CD14-positive monocyte (primary cell): ENCODE results near the gene USP20. TPM values are rescaled to one million over a fixed set of nuclear protein-coding genes. Genes with fewer than 3 reads are reported as not detected.

ENCODE experiments used
- DNase-seq, 3 donors: peaks; one replicate each; pipeline ENCODE4 v3.0.0-alpha.2; 2011 to 2022
- H2AFZ ChIP-seq: 2 replicates; pipeline ENCODE4 v1.6.0; 2012; ENCODE audit warnings: mild to moderate bottlenecking, low read depth, low read length, inconsistent platforms; ENCODE audit not compliant: insufficient read depth, poor library complexity, severe bottlenecking
- H3K27ac ChIP-seq, 2 donors: 1 replicate in 1 of 2; 2 replicates in 1 of 2; pipeline ENCODE4 v1.5.1; 2012 to 2013; ENCODE audit warnings: low read length in 2 of 2, control low read depth in 1 of 2, inconsistent platforms in 1 of 2, low read depth in 1 of 2, mild to moderate bottlenecking in 1 of 2
- H3K27me3 ChIP-seq, 2 donors: one replicate each; pipeline versions ENCODE4 v1.6.0 to v1.6.1; 2011 to 2013; ENCODE audit warnings: low read length in 2 of 2; ENCODE audit not compliant: control insufficient read depth in 2 of 2, insufficient read depth in 2 of 2
- H3K36me3 ChIP-seq, 2 donors: replicated peaks in 1 of 2; 1 replicate in 1 of 2; 2 replicates in 1 of 2; pipeline versions ENCODE4 v1.5.1 to v1.6.1; 2012 to 2013; ENCODE audit warnings: low read length in 2 of 2, control low read depth in 1 of 2, inconsistent platforms in 1 of 2, mild to moderate bottlenecking in 1 of 2; ENCODE audit not compliant: insufficient read depth in 2 of 2, control insufficient read depth in 1 of 2
- H3K4me1 ChIP-seq, 2 donors: 1 replicate in 1 of 2; 2 replicates in 1 of 2; pipeline versions ENCODE4 v1.5.1 to v1.6.1; 2012 to 2013; ENCODE audit warnings: low read length in 2 of 2, control low read depth in 1 of 2, inconsistent platforms in 1 of 2, mild to moderate bottlenecking in 1 of 2, moderate library complexity in 1 of 2; ENCODE audit not compliant: insufficient read depth in 2 of 2, control insufficient read depth in 1 of 2
- H3K4me2 ChIP-seq: replicated peaks from 2 replicates; pipeline ENCODE3; 2012; ENCODE audit warnings: low read length, moderate library complexity, mild to moderate bottlenecking; ENCODE audit not compliant: poor library complexity, severe bottlenecking; ENCODE audit errors: extremely low read depth
- H3K4me3 ChIP-seq, 3 experiments: fragments of 200-600 bp in 1 of 3; sonication (generic) in 1 of 3; replicated peaks in 1 of 3; 1 replicate in 2 of 3; 2 replicates in 1 of 3; pipeline ENCODE4 v1.5.1; 2011 to 2013; ENCODE audit warnings: low read length in 3 of 3, mild to moderate bottlenecking in 3 of 3, control low read depth in 2 of 3, low read depth in 2 of 3, inconsistent platforms in 1 of 3, moderate library complexity in 1 of 3
- H3K79me2 ChIP-seq: 2 replicates; pipeline ENCODE4 v1.6.0; 2012; ENCODE audit warnings: mild to moderate bottlenecking, control low read depth, inconsistent platforms, low read length, moderate library complexity; ENCODE audit not compliant: insufficient read depth
- H3K9ac ChIP-seq: 2 replicates; pipeline ENCODE4 v1.6.0; 2017; ENCODE audit warnings: low read length, mild to moderate bottlenecking; ENCODE audit not compliant: insufficient read depth, poor library complexity, severe bottlenecking
- H3K9me3 ChIP-seq, 2 donors: replicated peaks in 1 of 2; 1 replicate in 1 of 2; 2 replicates in 1 of 2; pipeline versions ENCODE4 v1.5.1 to v1.6.1; 2012 to 2013; ENCODE audit warnings: low read length in 2 of 2, control low read depth in 1 of 2; ENCODE audit not compliant: control insufficient read depth in 1 of 2, insufficient read depth in 1 of 2
- H4K20me1 ChIP-seq: 2 replicates; pipeline ENCODE4 v1.6.0; 2012; ENCODE audit warnings: mild to moderate bottlenecking, low read length, control low read depth, moderate library complexity; ENCODE audit not compliant: insufficient read depth
- H3K27ac Mint-ChIP-seq, 7 donors: one replicate each; pipeline ENCODE4 v1.8.0; 2020; ENCODE audit warnings: mild to moderate bottlenecking in 7 of 7, mixed read lengths in 7 of 7, moderate library complexity in 6 of 7, inconsistent platforms in 2 of 7
- H3K27me3 Mint-ChIP-seq, 3 donors: one replicate each; pipeline ENCODE4 v1.8.0; 2021 to 2022; ENCODE audit warnings: low read depth in 3 of 3, mild to moderate bottlenecking in 3 of 3, mixed read lengths in 3 of 3, moderate library complexity in 3 of 3, inconsistent platforms in 1 of 3
- H3K36me3 Mint-ChIP-seq, 2 donors: one replicate each; pipeline ENCODE4 v1.8.0; 2020; ENCODE audit warnings: mixed read lengths in 2 of 2, inconsistent platforms in 1 of 2, mild to moderate bottlenecking in 1 of 2
- H3K4me1 Mint-ChIP-seq: one replicate; pipeline ENCODE4 v1.8.0; 2020; ENCODE audit warnings: mild to moderate bottlenecking, mixed read lengths
- H3K4me3 Mint-ChIP-seq, 2 donors: one replicate each; pipeline ENCODE4 v1.8.0; 2020; ENCODE audit warnings: mild to moderate bottlenecking in 2 of 2, mixed read lengths in 2 of 2, moderate library complexity in 1 of 2
- H3K9me3 Mint-ChIP-seq, 7 donors: one replicate each; pipeline ENCODE4 v1.8.0; 2020 to 2022; ENCODE audit warnings: mixed read lengths in 7 of 7, mild to moderate bottlenecking in 6 of 7, moderate library complexity in 6 of 7, inconsistent platforms in 2 of 7
- WGBS: methylation state at CpG from one replicate; pipeline ENCODE4 v1.1.5; 2013; ENCODE audit warnings: missing lambda C conversion rate; ENCODE audit not compliant: insufficient coverage; 5-methylcytosine and 5-hydroxymethylcytosine counted together
- intact Hi-C, 2 donors: fragments of 100-400 bp; cut with micrococcal nuclease; formaldehyde crosslinking; loops; one replicate each; pipeline versions ENCODE4 v1.15.0 to v1.15.1; 2023
- polyA plus RNA-seq, 3 donors: library from polyadenylated mRNA; depleted of rRNA in 1 of 3; unstranded in 2 of 3; stranded (reverse) in 1 of 3; fragments of 300-500 nt in 2 of 3; fragments of >200 nt in 1 of 3; fragmentation: Illumina TruSeq in 2 of 3; gene quantifications; 1 replicate in 2 of 3; 2 replicates in 1 of 3; pipeline ENCODE4 v1.2.3, GENCODE V29; 2012 to 2021
- TF ChIP-seq, protein P1 (sequence below): fragments of 200-600 bp; IDR thresholded peaks from one replicate; pipeline ENCODE4 v1.8.0; 2022; ENCODE audit warnings: antibody characterized with exemption, mild to moderate bottlenecking

USP20 gene
- polyA plus RNA-seq, 3 donors: 2.7 to 30.0 (median 5.2) TPM

DNA sequence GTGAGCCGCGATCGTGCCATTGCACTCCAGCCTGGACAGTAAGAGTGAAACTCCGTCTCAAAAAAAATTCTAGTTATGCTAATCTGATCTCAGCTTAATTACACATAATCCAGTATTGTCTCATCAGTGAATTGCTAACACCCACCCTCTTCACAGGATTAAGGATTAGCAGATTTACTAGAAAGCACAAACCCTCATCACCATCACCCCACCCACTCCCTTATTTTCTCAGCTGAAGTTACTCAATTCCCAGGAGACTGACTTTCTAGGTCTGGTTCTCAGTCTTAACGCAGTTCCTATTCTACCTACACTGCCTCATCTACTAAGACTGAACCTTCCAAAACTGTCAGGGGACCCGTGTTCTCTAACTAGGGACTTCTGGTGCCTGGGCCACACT, 23.3 kb upstream of the USP20 start:
- Mint-ChIP-seq H3K36me3 (peaks cover 75 to 91% of the 10 kb centered on the region in 2 donors), H3K4me3 (no peak overlapping the region), H3K27ac (peak overlapping the region in 4 of 7 donors; percentile 7 to 47 (median 14)), H3K27me3 (peaks cover 0 to 1% (median 0%) of the 10 kb centered on the region in 3 donors), H3K4me1 (peaks cover 21% of the 10 kb centered on the region), H3K9me3 (peaks cover 0 to 3% (median 0%) of the 10 kb centered on the region in 7 donors)
- Histone ChIP-seq H3K27ac (peak overlapping the region in 1 of 2 donors; percentile 13), H3K4me2 (no peak overlapping the region), H3K4me1 (peaks cover 10% of the 10 kb centered on the region in 2 donors), H4K20me1 (peaks cover 88% of the 10 kb centered on the region), H3K9ac (no peak overlapping the region), H3K27me3 (no peaks in the 10 kb centered on the region), H3K9me3 (no peaks in the 10 kb centered on the region), H3K36me3 (peaks cover 81 to 92% of the 10 kb centered on the region in 2 donors), H3K4me3 (no peak overlapping the region), H2AFZ (no peak overlapping the region), H3K79me2 (peaks cover 73% of the 10 kb centered on the region)
- intact Hi-C loops: no loop called here
- no peak for DNase-seq
- TF ChIP-seq, protein P1, sequence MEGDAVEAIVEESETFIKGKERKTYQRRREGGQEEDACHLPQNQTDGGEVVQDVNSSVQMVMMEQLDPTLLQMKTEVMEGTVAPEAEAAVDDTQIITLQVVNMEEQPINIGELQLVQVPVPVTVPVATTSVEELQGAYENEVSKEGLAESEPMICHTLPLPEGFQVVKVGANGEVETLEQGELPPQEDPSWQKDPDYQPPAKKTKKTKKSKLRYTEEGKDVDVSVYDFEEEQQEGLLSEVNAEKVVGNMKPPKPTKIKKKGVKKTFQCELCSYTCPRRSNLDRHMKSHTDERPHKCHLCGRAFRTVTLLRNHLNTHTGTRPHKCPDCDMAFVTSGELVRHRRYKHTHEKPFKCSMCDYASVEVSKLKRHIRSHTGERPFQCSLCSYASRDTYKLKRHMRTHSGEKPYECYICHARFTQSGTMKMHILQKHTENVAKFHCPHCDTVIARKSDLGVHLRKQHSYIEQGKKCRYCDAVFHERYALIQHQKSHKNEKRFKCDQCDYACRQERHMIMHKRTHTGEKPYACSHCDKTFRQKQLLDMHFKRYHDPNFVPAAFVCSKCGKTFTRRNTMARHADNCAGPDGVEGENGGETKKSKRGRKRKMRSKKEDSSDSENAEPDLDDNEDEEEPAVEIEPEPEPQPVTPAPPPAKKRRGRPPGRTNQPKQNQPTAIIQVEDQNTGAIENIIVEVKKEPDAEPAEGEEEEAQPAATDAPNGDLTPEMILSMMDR: no peak
- 90% methylated on average over 3 of the region's 6 CpGs for WGBS

DNA sequence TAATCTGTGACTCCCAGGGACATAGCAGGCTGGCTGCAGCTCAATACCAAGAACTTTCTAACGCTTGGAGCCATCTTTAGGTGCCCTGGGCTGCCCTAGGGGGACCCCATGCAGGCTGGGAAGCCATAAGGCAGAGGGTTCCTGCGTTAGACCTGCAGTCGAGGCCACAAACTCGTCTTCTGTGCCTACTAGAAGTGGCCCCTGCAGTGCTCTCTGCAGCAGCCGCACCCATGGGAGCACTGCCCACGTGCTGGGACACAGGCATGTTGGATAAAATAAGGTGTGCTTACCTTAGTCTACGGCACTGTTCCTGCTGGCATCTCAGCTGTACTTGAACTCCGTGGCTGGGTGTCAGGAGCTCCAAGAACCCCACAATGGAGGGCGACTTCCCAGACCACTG, 22.9 kb upstream of the USP20 start:
- Histone ChIP-seq H3K36me3 (peaks cover 77 to 90% of the 10 kb centered on the region in 2 donors), H3K4me2 (no peak overlapping the region), H2AFZ (no peak overlapping the region), H3K79me2 (peaks cover 69% of the 10 kb centered on the region), H3K4me1 (peaks cover 11 to 12% of the 10 kb centered on the region in 2 donors), H3K9ac (no peak overlapping the region), H3K9me3 (no peaks in the 10 kb centered on the region), H3K4me3 (no peak overlapping the region), H3K27ac (peak overlapping the region in 1 of 2 donors; percentile 13), H3K27me3 (no peaks in the 10 kb centered on the region), H4K20me1 (peaks cover 85% of the 10 kb centered on the region)
- DNase-seq: no peak
- Mint-ChIP-seq H3K36me3 (peaks cover 75 to 91% of the 10 kb centered on the region in 2 donors), H3K4me3 (no peak overlapping the region), H3K4me1 (peaks cover 21% of the 10 kb centered on the region), H3K27me3 (peaks cover 0 to 1% (median 0%) of the 10 kb centered on the region in 3 donors), H3K9me3 (peaks cover 0 to 3% (median 0%) of the 10 kb centered on the region in 7 donors), H3K27ac (peak overlapping the region in 2 of 7 donors; percentile 7 to 16)
- intact Hi-C loops: no loop called here
- 99% methylated on average over 9 of the region's 9 CpGs for WGBS
- TF ChIP-seq, protein P1: no peak
